Stomach (tissue), 4 donors: ENCODE results near the gene C11orf91.

Source experiments
- EP300 ChIP-seq: sonication (generic); formaldehyde crosslinking; IDR thresholded peaks from one replicate; pipeline ENCODE4 v1.6.1; 2017; ENCODE audit warnings: antibody characterized with exemption
- POLR2A ChIP-seq, 4 donors: fragments of 450-650 bp; IDR thresholded peaks; one replicate each; pipeline ENCODE4 v1.6.1; 2016; ENCODE audit warnings: antibody characterized with exemption in 4 of 4, control low read depth in 2 of 4, mild to moderate bottlenecking in 1 of 4, moderate library complexity in 1 of 4
- POLR2AphosphoS5 ChIP-seq, 3 donors: sonication (generic); formaldehyde crosslinking; IDR thresholded peaks; one replicate each; pipeline ENCODE4 v1.6.1; 2016; ENCODE audit warnings: antibody characterized with exemption in 3 of 3
- TF ChIP-seq, protein P1 (sequence below), 7 experiments: fragments of 450-650 bp in 4 of 7; fragments of 200-600 bp in 3 of 7; sonication (generic) in 3 of 7; IDR thresholded peaks; one replicate each; pipeline ENCODE4 v1.5.1; 2016 to 2019; ENCODE audit warnings: antibody characterized with exemption in 7 of 7, control low read depth in 2 of 7, mild to moderate bottlenecking in 1 of 7

GRCh38 chr11:33731723-33732531 is 31.3 kb upstream of the C11orf91 start:
- TF ChIP-seq, protein P1, sequence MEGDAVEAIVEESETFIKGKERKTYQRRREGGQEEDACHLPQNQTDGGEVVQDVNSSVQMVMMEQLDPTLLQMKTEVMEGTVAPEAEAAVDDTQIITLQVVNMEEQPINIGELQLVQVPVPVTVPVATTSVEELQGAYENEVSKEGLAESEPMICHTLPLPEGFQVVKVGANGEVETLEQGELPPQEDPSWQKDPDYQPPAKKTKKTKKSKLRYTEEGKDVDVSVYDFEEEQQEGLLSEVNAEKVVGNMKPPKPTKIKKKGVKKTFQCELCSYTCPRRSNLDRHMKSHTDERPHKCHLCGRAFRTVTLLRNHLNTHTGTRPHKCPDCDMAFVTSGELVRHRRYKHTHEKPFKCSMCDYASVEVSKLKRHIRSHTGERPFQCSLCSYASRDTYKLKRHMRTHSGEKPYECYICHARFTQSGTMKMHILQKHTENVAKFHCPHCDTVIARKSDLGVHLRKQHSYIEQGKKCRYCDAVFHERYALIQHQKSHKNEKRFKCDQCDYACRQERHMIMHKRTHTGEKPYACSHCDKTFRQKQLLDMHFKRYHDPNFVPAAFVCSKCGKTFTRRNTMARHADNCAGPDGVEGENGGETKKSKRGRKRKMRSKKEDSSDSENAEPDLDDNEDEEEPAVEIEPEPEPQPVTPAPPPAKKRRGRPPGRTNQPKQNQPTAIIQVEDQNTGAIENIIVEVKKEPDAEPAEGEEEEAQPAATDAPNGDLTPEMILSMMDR (IDR thresholded peaks at IDR 0.05), result no peak
- TF ChIP-seq POLR2AphosphoS5 (IDR thresholded peaks at IDR 0.05), result no peak
- no peak for TF ChIP-seq POLR2A (IDR thresholded peaks at IDR 0.05)
- TF ChIP-seq EP300, result no peak
